KG1 (cell line): ENCODE results near the gene KLRD1.
"Not testable (repeated sequence)": the region's sequence is repeated elsewhere in the genome, so short reads cannot be mapped to it uniquely, and the experiment has no call there.

Experiments used
- DNase-seq: peaks from one replicate; lab custom pipeline; 2025; lab: John Stamatoyannopoulos, UW

The KLRD1 gene, protein sequence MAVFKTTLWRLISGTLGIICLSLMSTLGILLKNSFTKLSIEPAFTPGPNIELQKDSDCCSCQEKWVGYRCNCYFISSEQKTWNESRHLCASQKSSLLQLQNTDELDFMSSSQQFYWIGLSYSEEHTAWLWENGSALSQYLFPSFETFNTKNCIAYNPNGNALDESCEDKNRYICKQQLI

DNA sequence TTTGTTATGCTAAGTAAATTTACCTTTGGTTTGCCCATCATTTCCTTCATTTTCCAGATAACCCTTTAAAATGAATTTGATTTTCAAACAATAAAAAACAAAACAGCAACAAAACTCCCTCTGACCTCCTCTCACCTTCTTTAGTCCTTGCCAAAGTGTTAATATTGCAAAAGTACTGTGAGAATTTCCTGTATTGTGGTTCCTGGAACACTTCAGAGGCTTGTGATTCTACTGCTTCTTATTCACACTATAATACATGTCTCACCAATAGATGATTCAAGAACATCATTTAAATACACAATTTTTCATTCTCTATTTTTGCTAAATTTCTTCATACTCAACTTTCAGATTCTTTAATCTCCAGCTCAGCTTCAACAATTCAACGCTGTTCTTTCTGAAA lies at the start of gene KLRD1:
KLRD1 (plus strand) TSS at position 241 of the 400 bp plus-strand sequence. CDS start 208 bp downstream, outside the sequence.
- no peak for DNase-seq

DNA sequence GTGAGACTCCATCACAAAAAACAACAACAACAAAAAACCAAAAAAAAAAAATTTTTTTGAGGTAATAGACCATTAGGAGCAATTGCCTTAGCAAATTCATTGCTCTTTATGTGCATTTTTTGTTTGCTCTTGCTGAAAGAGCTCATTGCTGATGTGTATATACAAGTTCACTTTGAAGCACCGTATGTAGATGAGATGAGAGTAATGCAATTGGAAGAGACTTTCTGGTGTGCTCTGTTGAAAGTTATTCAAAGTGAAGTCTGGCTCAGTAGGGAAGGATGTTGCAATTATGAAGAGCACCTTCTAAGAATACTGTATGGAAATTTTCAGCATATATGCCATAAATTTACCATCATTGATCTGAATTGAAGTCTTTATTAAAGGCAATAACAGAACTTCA lies 46.7 kb upstream of the KLRD1 start:
- DNase-seq = no peak

DNA sequence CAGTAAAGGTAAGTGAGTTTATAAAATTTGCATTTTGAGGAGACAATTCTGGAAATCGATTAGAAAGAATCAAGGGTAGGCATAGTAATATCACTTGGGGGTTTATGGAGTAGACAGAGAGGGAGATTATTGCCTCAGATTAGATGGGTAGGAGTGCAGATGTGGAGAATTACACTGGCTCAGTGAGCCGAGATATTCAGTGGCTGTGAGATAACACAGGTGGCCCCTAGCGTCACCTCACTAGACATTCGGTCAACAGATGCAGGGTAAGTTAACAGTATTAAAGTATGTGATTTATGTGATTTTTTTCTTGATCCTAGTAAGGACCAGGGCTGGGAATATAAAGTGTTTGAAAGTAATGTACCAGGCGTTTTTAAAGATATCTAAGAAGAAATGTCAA lies 39.6 kb upstream of the KLRD1 start:
- DNase-seq = no peak

DNA sequence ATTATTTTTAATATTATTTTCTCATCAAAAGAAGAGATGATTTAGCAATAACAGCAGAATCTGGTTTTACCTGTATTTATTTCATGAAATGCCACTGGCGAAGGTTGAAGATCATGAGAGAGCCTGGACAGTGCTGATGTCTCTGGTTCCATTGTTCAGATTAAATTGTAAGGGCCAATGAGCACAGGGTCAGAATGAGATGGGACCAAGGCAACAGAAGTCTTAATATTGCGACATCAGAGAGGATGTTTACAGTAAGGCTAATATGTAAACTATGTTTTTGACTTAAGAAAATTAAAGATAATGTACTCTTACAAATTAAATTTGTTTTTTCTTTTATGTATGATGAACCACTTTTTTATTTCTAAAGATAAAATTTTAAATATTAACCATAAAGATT lies 35.2 kb upstream of the KLRD1 start:
- no peak for DNase-seq

DNA sequence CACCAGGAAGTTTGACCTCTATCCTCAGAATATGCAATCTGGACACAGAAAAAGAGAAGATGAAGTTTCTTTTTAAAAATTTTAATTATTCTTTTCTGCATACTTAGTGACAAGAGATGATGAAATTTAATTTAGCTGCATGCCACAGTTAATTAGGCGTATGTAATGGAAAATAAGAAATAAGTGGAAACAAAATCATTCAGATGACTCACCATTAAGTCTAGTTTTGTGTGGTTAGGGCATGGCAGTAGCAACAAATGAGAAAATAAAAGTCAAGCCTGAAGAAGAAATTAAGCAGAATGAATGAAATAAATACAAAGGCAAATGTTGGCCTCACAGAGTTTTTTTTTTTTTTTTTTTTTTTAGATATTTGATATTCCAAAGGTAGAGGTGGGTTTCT lies 30.9 kb upstream of the KLRD1 start:
- DNase-seq = no peak

DNA sequence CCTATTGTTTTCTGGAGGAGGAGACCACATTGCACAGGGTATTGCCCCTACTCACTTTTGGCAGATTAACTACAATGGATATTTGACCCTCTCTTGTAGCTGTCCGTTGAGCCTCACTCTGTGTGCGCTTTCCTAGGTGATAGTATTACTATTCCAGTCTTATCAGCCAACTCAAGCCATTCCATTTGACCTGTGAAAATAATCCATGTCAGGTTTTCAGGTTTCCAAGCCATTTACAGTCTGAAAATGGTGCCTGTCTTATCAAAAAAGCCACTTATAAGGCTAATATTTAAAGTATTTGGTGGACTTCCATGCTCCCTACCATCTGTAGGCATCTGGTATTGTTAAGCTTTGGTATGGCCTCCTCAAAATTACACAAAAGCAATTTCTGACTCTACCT lies 29.6 kb upstream of the KLRD1 start:
- no peak for DNase-seq

DNA sequence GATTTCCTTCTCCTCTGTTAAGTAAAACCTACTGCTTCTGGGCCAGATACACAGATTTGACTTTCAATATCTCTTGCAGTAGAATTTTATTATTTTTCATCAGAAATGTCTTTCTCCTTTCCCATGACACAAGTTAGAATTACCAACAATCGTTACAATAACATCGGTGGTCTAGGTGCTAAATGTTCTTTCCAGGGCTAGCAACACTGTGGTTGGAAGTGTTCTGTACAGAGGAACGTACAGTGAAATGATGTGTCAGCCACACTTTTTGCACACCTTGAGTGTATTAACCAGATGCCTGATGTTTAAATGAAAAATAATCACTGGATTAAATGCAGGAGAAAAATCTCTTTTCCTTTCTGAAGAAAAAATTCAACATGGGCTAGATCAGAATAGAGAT lies 27.7 kb upstream of the KLRD1 start:
- DNase-seq = no peak

DNA sequence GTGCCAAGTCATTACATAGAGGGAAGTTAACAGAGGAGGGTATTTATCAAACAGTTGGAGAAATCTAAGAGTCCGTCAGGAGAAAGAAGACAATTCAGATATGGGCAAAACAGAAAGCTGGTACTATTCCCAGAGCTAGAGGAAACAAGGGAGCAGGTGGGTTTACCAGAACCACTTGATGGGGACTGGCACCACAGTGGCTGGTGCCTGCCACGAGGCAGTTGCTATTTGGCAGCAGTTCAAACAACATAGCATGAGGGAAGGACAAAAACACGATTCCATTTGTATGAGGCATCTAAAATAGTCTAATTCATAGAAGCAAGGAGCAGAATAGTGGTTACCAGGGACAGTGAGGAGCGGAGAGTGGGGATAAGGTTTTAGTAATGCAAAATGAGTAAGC lies 24.6 kb upstream of the KLRD1 start:
- DNase-seq = no peak

DNA sequence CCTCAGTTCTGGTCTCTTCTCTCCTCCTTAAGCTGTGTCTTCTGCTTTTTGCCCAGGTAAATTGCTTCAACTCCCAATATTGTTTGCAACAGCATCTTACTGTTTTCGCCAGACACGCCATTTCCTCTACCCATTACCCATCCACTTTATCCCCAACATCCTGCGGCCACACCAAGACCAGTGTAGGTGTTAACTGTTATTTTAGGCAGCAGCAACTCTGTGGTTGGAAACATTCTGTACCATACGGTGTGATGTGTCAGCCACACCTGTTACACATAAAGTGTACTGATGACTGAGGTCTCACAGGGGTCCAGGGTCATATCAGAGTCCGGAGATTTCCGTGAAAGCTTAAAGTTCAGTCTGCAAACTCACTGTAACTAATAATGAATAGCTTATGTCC lies 21.8 kb upstream of the KLRD1 start:
- DNase-seq = no peak

DNA sequence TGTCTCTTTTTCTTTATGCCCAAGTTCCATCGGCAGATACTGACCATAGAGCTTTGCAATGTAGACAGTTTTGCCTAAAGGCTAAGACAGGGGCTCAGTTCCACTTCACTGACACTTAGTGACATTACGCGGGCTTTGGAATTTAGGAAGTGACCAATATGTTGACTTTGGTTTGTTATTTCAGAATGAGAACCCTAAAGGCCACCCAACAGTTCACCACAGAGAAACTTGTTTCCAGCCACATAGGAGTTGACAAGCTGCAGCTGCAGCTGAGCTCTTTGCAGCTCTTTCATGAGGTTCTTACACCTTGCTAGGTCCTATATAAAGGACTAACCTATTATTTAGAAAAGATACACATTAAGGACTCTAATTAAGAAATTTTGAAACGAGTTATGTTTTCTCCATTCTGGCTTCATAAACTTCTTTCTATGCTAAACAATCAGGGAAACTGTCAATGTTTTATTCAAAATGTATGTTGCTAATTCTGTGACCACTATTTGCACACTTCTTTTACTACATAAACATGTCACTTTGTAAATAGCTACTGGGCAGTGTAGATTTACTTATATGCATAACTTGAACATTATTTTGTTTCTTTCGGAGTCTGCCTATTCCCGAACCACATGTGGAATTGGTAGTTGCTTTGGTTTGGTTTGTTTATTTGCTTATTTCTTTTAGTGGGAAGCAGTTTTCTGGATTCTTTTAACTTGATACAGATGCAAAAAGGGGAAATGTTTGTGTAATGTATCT lies 18.5 kb upstream of the KLRD1 start:
- no peak for DNase-seq

DNA sequence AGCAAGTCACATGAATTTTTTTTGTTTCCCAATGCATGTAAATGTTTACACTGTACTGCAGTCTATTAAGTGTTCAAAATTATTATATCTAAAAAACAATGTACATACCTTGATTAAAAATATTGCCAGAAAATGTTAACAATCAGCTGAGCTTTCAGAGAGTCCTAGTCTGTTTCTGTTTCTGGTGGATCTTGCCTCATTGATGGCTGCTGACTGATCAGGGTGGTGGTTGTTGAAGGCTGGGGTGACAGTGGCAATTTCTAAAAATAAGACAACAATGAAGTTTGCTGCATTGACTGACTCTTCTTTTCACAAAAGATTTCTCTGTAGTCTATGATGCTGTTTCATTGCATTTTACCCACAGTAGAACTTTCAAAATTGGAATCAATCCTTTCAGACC lies 16.6 kb upstream of the KLRD1 start:
- DNase-seq = no peak

DNA sequence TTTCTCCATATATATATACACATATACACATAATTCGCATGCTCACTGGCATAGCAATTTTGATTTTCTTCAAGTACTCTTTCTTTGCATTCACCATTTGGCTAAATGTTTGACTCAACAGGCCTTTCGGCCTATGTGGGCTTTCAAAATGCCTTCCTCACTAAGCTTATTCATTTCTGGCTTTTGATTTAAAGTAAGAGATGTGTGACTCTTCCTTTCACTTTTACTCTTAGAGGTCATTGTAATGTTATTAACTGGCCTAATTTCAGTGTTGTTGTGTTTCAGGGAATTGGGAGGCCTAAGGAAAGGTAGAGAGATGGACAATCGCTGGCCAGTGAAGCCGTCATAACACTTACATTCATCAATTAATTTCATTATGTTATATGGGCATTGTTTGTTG lies 14.5 kb upstream of the KLRD1 start:
- DNase-seq = no peak

DNA sequence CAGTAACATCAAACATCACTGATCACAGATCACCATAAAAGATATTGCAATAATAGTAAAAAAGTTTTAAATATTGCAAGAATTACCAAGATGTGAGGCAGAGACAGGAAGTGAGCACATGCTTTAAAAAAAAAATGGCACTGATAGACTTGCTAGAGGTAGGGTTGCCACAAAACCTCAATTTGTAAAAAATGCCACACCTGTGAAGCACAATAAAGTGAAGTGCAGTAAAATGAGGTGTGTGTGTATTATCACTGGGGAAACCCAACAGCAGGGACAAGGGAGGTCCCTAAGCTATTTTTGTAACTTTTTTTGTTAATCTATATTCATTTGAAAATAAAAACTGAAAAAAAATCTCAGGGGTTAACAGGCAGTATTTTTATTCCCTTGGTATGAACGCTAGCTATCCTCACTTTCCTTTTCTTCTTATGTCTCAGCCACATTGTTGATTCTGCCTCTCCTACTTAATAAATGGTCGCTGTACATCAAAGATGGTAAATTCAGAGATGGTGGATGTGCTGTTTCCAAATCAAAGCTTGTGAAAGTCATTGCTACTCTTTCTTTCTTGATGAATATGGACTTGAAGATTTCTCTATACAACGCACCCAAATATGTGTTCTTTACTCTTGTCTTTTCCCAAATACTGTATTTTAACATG lies 14.0 kb upstream of the KLRD1 start:
- no peak for DNase-seq

DNA sequence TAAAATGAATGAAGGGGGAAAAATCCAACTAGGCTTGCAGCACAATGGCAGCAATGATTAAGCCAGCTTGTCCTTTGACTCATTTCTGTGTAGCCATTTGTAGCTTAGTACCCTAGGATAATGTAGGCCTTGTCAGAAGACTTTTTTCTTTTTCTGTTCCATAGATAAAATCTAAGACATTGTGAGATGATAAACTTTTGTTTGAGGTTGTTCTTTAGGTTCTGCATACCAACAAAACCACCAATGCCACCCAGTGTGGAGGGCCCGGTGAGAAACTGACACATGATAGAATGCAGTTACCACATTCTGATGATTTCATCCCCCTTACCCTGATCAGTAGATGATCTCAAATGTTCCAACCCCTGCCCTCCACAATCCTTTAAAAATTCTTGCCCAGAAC lies 6.6 kb upstream of the KLRD1 start:
- no peak for DNase-seq

DNA sequence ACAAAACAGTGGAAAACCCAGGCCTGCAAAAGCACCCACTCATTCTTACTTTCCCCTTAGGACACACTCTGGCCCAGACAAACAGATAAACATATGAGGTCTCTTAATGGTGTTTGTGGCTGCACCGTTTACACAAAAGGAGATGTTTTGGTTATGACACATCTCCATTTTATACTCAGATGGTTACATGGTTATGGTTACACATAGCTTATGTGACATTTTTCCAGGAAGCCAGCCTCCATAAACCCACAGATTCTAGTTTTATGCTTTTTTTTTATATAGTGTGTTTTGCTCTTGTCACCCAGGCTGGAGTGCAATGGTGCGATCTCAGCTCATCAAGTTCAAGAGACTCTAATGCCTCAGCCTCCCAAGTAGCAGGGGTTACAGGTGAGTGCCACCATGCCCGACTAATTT lies 3.5 kb upstream of the KLRD1 start:
- DNase-seq = no peak

DNA sequence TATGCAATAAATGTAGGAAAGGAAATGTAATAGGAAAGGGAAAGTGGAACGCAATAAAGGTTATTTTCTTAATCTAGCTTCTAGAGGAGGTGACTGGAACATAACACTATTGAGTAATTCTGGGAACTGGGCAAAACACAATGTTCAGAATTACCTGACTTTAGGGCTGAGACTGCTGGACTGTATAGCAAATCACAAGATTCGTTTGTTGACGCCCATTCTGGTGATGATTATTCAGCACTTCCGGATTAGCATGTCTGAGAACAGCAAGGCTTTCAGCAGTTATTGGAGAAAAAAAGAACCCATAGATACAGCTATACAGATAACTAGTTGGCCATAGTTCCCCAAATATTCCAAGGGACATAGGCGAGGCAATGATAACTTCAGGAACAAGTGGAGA lies 2.3 kb upstream of the KLRD1 start:
- no peak for DNase-seq

DNA sequence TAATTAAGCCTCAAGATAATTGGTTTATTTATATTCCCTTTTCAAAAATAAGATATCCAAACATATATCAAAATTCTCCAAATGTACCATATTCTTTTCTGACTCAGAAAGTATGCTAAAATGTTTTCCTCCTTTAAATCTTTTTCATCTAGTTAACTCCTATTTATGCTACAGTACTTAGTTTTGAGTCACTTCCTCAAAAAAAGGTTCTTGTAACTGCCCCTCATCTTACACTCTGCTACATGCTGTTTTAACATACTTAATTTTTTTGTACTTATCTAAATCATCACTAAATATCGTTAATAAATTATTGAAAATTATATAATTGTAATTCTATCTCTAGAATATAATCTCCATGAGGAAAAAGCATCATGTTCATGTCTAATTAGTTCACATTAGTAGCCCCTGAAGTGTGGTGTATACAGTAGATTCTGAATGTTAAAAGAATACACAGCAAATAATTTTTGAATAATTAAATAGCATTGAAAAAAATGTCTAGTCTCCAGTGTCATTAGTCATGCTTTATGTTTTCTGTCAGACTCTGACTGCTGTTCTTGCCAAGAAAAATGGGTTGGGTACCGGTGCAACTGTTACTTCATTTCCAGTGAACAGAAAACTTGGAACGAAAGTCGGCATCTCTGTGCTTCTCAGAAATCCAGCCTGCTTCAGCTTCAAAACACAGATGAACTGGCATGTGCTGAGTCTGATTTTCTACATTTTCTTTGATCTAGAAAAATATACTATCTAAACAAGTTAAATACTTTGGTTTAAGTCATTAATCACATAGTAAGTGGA lies 3.5 kb downstream of the KLRD1 start:
- DNase-seq = no peak

DNA sequence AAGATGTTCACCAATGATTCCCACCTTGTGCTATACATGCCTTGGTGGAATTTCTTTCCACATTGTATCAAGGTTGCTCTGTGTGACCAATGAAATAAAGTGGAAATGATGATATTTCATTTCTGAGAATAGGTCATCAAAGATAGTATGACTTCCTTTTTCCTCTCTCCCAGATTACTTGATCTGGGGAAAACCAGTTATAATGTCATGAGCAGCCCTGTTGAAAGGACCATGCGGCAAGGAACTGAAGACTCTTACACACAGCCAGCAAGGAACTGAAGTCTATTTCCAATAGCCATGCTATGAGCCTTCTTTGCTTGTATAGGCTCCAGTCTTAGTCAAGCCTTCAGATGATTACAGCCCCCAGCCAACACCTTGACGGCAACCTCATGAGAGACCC lies 11.7 kb downstream of the KLRD1 start:
- DNase-seq = no peak

DNA sequence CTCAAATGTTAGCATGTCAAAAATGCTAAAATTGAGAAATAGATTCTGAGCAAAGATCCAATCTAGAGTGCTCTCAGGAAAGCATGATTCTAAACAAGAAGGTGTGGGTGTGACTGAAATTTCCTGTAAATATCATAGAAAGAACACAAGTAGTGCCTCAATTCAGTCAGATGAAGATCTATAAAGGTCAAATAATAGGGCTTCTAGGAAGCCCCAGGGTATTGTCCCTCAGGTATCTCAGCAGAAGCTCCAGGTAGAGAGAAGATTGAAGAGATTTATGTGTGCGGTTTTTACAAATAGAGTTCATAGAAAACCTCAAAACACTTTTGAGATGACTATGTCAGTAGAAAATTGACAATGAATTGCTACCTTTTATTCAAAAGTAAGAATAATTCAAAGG lies 13.0 kb downstream of the KLRD1 start:
- no peak for DNase-seq

DNA sequence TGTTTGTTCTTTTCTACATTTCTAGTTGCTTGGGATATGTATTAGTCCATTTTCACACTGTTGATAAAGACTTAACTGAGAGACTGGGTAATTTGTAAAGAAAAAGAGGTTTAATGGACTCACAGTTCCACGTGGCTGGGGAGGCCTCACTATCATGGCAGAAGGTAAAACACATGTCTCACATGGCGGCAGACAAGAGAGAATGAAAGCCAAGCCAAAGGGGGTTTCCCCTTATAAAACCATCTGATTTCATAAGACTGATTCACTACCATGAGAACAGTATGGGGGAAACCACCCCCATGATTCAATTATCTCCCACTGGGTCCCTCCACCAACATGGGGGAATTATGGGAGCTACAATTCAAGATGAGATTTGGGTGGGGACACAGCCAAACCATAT lies 21.0 kb downstream of the KLRD1 start:
- DNase-seq = not testable (repeated sequence)

DNA sequence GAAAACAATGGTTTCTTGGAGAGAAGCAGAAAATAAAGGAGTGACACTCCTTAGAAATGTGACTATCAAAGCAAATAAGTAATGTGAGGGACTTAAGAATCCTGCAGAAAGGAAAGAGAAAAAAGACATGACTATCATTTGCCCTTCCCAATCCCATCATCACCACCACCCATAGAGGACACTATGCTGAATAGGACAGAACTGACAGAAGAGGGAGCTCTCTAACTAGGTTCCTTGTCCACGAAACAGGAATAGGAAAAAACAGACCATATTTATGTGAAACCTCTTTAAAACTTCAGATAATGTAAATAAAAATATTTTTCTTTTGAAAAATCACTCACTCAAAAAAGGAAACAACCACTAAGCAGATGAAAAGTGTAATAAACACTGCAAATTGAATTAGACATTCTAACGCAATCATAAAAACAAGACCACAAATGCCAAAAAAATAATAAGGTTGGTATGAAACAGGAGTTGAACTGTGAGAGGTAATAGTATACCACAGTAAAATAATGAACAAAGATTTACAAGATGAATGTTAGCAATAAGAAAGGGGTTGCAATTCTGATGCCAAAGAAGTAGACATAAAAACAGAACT lies 24.1 kb downstream of the KLRD1 start:
- no peak for DNase-seq

DNA sequence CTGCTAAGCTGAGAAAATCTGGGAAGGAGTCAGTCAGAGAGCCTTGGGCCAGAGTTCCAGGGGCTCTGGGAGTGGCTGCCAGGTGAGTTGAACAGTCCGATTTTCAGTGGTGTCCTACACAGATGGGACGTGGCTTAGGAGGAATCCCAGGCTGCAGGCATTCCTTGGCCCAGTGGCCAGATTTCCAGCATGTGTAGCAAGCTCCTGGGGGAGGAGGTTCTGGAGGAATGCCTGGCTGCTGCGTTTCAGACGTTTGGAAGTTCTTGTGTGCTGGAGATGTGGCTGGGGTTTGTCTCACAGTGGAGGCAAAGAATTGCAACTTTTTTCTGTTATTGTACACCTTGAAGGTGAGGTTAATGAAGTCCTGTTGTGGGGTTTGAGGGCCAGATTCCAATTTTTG lies 28.5 kb downstream of the KLRD1 start:
- DNase-seq = not testable (repeated sequence)
